Activated T-cell treated with anti-CD3 and anti-CD28 coated beads for 24 hours (primary cell): Measurements from ENCODE around the gene NMRAL1.

Experiments
- DNase-seq: peaks from one replicate; pipeline ENCODE4 v3.0.0-alpha.2; 2020; ENCODE audit warnings: low read depth

Gene NMRAL1

DNA sequence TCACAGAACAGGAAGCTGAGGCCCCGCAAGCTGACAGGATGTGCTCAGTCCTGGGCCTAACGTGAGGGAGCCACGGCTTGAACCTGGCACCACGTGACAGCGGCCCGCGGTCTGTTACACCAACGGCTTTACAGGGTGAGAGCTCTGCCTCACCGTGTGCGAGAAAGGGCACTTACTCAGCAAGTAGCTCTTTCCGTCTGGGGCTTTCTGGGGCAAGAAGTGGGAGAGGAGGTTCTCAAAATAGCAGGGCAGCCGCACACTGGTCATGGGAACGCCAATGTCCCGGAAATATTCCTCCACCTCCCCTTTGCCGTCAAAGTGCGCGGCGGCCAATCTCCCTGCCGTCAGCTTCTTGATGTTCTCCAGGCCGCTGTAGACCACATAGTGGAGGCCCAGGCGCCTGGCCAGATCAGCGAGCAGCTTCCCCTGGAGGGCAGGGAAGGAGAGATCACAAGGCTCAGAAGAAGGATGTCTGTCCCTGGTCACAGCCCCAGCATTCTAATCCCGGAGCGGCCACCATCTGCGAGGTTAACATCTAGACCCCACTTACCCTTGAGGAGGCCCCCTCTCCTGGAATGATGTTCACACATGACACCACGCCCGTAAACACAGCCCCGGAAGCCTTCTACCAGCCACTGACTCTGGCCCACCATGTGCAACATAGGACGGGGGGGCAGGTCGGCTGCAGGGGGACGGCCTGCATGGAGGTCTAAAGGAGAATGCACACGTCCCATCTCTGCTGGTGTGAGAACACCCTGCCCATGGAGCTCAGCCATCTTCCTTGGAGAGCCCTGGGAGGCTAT, 8.2 kb downstream of the NMRAL1 start:
- peak; percentile 23 for DNase-seq

DNA sequence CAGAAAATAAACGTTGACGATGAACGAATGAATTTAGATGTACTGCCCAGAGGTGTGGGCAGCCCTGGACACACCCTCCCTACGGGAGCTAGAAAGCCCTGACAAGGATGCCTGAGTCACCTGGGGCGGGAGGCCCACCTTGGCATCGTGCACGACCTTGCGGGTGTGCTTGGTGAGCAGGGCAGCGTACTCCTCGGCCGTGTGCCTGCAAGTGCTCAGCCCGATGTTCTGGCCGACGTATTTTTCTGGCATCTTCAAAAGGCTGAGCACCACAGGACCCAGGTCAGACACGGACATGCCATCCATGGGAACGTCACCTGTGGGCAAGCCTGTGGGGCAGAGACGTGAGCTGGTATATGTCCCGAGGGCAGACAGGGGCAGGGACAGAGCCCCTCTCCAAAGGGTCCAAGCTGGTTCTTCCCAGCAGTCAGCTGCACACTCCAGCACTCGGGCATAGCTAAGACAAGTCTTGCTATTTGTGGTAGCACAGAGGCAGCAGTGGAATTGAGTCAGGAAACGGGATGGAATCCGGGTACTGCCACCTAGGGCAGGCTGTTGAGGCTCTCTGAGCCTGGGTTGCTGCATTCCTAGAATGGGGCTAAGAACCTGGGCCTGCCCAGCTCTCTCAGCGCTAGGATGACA, 10.8 kb downstream of the NMRAL1 start:
- no peak for DNase-seq

DNA sequence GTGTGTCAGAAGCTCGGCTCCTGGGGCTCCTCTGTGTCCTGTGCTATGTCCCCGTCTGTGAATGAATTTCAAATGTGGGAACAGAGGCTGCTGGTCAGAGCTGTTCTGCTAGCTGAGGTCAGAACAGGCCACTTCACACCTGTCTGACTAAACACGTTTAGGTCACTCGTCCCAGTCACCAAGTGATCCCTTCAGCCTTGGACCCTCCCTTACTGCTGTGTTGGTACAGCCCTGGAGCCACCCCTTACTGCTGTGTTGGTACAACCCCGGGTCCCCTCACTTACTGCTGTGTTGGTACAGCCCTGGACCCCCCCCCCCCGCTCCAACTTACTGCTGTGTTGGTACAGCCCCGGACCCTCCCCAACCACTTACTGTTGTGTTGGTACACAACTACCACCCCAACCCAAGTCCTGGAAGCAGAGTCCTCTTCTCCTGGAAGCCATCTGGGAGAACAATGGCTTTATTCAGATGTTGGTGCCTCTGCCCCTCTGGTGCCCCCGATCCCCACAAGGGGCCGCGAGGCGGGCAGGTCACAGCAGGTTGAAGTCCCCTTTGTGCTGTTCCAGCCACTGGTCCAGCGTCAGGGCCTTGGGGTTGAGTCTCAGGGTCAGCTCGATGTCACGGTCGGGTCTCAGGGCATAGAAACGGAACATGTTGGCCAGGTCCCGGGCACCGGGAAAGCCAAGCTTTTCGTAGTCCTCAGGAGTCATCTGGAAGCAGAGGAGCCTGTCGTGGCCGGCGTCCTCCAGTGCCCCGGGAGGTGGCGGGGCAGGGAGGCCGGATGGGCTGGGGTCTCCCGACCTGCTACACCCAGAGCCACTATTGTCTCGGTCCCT, 13.0 kb downstream of the NMRAL1 start:
- no peak for DNase-seq

DNA sequence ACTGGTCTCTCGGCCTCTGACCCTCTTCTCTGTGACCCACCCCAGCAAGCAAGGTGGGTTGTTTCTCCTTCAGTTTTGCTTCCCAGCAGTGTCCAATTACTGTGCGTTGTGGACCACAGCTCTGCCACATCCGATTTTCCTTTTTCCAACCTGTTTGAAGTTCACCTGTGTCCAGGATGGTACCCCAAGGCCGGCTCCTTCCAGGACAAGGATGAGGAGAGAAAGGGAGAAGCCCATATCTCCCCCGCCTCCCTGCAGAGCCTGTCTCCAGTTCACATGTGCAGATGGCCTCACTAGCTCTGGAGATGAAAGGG, 13.5 kb downstream of the NMRAL1 start:
- DNase-seq = no peak

DNA sequence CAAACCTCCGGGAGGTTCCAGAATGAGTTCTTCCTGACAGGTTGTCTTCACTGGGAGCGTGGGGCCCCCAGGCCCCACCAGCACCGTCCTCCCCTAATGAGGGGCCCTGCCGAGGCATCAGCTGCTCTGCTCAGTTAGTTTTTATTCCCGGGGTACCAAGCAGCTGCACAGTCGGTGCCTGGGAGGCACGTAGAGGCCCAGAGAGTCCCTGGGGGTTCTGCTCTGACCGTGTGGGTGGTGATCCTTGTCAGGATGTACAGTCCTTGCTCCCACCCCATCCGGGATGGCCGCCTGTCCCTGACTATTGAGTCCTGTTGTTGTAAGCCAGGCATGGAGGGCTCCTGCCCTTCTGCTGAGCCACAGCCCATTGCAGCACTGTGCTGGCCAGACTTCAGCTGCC, 18.5 kb downstream of the NMRAL1 start:
- no peak for DNase-seq

DNA sequence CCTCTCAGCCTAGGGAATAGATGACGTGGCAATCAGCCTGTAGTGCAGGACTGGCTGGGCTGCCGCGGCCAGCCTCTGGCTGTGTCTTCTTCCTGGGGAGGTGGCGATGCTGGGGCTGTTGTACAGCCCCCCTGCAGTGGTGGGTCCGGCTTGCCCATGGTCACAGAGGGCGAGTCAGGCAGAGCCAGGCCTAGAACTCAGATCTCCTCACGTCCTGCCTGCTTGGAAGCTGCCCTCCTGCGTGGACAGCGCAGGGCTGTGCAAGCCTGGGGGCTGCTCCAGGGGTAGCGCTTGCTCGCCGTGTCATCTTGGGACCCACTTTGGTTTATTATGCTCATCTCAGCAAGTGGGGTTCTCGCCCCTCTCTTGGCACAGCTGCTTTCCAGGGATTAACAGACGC, 19.3 kb downstream of the NMRAL1 start:
- DNase-seq = no peak

DNA sequence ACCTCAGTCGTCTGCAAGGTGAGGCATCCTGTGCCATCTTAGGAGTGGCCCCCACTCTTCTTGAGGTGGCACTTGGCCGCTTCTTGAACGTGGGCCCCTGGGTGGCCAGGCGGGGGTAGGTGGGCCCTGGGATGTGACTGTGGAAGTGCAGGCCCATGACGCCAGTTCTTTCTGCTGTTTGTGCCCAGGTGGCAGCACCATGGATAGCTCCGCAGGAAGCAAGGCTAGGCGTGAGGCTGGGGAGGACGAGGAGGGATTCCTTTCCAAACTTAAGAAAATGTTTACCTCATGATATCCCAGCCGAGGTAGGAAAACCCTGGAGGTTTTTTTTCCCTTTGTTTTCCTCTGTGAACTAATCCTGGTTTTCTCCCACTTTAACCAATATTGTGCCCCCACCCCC, 19.8 kb downstream of the NMRAL1 start:
- DNase-seq = no peak

DNA sequence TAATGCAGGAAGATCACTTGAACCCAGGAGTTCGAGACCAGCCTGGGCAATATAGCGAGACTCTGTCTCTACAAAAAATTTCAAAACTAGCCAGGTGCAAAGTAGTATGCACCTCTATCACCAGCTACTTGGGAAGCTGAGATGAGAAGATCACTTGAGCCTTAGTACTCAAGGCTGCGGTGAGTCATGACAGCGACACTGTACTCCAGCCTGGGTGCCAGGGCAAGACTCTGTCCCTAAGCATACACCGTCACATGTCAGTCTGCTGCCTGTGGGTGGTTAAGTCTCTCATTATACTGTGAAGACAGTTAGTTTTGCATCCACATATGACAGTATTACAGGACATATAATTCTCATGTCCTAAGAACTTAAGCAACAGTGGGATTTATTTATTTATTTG, 21.8 kb downstream of the NMRAL1 start:
- DNase-seq = no peak

DNA sequence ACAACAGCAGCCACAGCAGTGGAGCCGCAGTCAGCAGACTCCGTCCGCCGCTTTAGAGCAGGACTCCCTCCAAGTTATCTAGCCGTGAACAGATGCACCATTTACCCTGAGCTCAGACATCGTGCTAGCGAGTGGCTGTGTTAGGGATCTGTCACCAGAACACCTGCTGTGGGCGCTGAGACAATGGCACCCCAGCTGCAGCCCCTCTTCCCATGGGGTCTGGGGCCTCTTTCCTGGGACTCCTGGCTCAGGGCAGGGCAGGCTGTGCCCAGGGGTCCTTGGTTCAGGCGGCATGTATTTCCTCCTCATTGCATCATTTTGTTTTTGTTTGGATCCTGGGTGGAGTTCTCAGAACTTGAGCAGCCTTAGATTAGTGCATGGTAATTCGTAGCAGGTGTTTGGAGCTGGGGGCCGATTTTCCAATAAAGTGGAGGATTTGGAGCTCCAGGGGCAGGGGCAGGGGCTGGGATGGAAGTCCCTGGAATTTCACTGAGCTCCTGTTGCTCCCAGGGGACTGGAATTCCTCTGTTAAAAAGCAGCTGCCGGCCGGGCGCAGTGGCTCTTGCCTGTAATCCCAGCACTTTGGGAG, 23.4 kb downstream of the NMRAL1 start:
- no peak for DNase-seq

DNA sequence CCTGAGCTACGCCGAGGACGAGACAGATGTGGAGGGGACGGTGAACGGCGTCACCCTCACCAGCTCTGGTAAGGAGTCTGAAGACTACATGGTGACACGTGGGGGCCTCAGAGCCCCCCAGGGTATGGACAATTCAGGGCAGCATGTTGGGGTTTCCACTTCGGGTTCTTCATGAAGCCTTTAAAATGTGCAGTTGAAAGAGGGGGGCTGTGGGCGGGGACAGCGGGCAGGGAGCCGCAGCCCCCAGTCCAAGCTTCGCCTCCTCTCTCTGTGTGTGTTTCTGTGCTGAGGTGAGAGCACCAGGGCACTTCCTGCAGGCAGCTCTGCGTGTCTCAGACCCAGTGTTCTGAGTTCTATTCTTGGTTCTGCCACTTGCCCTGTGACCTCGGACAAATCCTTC, 24.0 kb downstream of the NMRAL1 start:
- no peak for DNase-seq

DNA sequence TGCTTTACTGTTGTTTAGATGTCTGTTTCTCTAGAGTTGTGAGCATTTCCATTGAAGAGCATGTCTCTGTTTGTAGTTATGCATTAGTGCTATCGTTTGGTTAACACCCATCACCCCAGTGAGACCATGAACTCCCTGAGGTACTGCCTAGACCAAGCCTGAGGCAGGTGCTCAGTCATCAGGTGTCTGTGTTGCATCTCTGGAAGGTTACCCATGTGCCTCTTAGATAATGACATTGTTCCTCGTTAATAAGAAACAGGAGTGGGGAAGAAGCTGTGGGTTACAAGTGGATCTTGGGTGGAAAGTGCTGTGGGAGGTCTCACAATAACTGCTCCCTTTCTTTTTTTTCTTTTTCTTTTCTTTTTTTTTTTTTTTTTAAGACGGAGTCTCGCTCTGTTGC, 30.4 kb downstream of the NMRAL1 start:
- DNase-seq = no peak

DNA sequence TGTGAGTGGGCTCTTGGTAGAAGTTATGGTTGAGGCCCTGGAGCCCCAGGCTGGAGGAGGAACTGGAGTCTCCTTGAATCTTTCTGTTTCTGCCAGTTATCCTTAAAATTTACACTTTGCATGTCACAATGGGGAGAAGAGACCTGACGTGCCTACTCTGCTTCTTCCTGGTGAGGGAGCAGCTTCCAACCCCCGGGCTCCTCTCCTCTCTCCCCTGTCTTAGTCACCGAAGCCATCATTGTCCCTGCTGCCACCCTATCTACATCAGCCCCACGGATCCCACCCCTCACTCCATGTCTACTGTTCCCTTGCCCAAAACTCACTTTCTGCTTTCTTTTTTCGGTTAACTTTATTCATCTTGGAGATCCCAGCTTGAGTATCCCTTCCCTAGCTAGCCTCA, 31.2 kb downstream of the NMRAL1 start:
- DNase-seq = no peak

DNA sequence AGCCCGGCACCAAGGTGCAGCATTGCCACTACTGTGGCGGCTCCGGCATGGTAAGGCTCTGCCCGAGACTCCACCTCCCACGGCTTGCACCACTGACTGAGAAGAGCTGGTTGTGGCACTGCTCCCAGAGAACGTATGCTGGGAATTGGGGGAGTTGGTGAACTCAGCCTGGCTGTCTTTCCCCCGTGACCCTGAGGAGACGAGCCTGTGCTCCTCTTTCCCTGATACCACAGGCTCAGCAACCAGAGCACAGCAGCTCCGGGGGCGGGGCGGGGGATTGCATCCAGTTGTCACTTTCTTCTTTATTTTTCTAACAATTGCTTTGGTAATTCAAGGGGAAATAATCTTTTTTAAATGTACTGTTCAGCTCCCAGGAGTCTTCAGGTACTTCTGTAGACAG, 32.1 kb downstream of the NMRAL1 start:
- DNase-seq = no peak

DNA sequence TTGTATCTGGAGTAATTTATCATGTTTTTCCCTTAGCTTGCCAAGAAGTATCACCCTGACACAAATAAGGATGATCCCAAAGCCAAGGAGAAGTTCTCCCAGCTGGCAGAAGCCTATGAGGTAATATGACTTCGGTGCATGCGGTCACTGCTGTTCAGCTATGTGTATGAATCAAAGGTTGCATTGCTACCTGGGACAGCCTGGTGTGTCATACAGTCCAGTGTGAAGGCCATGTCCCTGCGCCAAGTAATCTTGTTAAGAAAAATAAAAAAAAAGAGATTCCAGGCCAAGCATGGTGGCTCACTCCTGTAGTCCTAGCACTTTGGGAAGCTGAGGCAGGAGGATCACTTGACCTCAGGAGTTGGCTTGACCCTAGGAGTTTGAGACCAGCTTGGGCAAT, 37.1 kb downstream of the NMRAL1 start:
- no peak for DNase-seq

DNA sequence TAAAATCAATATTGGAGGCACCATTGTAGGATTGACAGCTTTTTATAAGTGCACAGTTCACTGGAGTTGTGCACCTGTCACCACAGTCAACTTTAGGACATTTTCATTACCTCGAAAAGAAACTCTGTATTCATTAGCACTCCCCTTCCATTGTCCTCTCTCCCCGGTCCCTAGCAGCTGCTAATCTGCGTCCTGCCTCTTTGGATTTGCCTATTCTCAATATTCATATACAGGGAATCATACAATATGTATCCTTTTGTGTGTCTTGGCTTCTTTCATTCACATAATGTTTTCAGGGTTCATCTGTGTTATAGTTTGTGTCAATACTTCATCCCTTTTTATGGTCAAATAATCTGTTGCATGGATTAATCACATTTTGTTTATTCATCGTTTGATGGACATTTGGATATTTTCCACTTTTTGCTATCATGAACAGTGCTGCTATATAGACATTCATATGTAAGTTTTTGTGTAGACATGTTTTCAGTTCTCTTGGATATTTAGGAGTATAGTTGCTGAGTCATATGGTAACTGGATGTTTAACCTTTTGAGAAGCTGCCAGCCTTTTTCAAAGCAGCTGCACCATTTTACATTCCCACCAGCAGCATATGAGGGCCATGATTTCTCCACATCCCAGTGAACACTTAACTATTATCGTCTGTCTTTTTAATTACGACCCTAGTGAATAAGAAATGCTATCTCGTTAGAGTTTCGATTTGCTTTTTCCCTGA, 38.9 kb downstream of the NMRAL1 start:
- no peak for DNase-seq

DNA sequence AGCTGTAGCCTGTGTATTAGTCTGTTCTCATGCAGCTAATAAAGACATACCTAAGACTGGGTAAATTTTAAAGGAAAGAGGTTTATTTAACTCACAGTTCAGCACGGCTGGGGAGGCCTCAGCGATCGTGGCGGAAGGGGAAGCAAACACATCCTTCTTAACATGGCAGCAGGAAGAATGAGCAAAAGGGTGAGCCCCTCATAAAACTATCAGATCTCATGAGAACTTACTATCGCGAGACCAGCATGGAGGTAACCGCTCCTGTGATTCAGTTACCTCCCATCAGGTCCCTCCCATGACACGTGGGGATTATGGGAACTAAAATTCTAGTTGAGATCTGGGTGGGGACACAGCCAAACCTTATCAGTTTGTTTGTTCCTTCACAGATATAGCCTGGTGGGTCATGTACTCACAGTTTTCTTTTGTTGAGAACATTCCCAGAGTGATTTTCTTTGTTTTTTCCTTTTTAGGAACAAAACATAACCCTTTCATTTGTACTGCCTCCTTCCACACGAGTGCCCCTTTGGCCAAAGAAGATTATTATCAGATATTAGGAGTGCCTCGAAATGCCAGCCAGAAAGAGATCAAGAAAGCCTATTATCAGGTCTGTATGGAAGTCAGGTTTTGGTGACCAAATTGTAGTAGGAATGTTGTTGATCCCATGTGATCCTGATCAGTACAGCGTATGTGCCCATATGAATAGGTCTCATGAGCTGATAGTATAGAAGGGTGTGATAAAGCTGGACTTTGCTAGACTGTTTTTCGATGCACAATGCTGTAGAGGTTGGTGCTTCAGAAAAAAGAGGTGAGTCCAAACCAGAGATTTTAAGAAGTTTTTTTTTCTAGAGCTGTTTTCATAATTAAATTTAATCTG, 40.3 kb downstream of the NMRAL1 start:
- DNase-seq = no peak

DNA sequence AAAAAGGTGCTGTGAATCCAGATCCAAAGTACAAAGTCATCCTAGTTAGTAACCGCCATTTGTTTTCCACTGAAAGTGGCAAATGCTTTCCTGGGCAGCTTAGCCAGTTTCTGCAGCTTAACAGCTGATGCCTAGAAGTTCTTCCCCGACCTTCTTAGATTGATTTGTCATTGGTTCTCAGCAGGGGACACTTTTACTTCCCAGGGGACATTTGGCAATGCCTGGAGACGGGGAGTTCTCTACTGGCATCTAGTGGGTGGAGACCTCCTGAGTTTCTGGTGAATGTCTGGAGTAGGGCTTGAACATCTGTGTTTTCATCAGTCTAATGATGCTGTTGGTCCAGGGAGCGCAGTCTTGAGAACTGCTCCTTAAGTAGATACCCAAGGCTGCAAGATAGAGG, 41.2 kb downstream of the NMRAL1 start:
- no peak for DNase-seq

DNA sequence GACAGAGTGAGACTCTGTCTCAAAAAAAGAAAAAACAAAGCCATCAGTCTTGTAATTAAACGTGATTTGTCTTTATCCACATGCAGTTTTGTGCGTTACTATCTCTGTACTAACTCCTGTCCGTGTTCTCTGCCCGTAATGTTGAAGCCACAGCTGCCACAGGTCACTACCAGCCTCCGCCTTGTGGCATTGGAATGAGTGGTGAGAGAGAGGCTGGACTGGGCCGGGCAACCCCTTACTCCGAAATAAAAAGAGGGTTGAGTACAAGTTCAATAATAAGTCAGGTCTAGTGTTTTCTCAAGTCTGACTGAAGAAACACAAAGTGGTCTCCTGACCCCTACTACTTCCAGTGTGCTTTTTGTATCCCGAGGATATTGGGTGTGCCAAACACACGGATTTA, 43.4 kb downstream of the NMRAL1 start:
- no peak for DNase-seq

DNA sequence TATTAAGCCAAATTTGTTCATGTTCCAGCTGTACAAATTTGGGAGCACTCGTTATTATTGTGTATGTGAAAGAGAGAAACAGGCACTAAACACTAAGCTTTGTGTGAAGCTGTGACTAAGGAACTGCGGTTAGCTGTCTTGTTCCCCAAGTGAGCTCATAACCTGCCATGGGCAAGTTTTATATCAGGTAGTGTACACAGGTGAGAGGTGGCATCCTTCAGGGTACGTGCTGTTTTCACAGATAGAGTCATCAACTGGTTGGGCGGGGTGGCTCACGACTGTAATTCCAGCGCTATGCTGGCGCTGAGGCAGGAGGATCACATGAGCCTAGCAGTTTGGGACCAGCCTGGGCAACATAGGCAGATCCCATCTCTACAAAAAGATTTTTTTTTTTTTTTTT, 45.9 kb downstream of the NMRAL1 start:
- DNase-seq = no peak

DNA sequence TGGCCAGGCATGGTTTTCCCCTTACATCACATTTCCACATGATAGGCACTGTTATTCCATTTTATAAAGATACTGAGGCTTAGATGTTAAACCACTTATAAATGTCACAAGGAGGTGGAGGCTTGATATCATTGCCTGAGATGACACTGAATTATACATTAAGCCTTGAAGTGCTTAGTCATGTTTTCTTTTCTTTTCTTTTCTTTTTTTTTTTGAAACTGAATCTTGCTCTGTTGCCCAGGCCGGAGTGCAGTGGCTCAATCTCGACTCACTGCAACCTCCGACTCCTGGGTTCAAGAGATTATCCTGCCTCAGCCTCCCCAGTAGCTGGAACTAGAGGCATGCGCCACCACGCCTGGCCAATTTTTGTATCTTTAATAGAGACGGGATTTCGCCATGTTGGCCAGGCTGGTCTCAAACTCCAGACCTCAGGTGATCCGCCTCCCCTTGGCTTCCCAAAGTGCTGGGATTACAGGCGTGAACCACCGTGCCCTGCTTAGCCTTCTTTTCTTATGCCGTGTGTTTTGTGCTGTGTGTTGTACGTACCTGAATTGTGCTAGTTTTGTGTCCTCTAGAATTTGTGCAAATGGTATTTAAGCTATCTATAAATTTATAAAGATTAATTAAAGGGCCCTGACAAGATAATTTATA, 47.6 kb downstream of the NMRAL1 start:
- no peak for DNase-seq
